HG02973 (cell line): ENCODE measurements around the gene FTCD.
"Not testable (repeated sequence)": the region's sequence is repeated elsewhere in the genome, so short reads cannot be mapped to it uniquely, and the experiment has no call there.

Experiments used
- ATAC-seq: cut with Tn5 transposase; IDR thresholded peaks from one replicate; pipeline ENCODE4 v1.9.1; 2021; ENCODE audit warnings: moderate library complexity; ENCODE audit not compliant: unreplicated experiment

Gene FTCD

GRCh38 chr21:46171996-46172862, 16.9 kb upstream of the FTCD start:
- ATAC-seq = no peak

- ATAC-seq = no peak
Observed at GRCh38 chr21:46171585-46171984, 16.2 kb upstream of the FTCD start.

DNA sequence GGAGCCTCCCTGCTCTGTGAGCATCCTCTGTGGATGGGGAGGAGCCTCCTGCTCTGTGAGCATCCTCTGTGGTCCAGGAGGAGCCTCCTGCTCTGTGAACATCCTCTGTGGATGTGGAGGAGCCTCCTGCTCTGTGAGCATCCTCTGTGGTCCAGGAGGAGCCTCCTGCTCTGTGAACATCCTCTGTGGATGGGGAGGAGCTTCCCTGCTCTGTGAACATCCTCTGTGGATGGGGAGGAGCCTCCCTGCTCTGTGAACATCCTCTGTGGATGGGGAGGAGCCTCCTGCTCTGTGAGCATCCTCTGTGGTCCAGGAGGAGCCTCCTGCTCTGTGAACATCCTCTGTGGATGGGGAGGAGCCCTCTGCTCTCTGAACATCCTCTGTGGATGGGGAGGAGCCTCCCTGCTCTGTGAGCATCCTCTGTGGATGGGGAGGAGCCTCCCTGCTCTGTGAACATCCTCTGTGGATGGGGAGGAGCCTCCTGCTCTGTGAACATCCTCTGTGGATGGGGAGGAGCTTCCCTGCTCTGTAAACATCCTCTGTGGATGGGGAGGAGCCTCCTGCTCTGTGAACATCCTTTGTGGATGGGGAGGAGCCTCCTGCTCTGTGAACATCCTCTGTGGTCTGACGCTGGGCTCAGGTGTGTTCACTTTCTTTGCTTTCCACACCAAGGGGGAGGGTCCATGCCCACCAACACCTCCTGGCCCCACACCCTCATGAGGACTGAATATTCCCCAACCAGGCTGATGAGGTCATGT, 15.2 kb upstream of the FTCD start:
- ATAC-seq = not testable (repeated sequence)

- no peak for ATAC-seq
Observed at GRCh38 chr21:46168659-46169386, 13.4 kb upstream of the FTCD start.

GRCh38 chr21:46168238-46168637, 12.9 kb upstream of the FTCD start:
- ATAC-seq = no peak

GRCh38 chr21:46165098-46165497, 9.7 kb upstream of the FTCD start:
- ATAC-seq = no peak

GRCh38 chr21:46163380-46163779, 8.0 kb upstream of the FTCD start:
- no peak for ATAC-seq

DNA sequence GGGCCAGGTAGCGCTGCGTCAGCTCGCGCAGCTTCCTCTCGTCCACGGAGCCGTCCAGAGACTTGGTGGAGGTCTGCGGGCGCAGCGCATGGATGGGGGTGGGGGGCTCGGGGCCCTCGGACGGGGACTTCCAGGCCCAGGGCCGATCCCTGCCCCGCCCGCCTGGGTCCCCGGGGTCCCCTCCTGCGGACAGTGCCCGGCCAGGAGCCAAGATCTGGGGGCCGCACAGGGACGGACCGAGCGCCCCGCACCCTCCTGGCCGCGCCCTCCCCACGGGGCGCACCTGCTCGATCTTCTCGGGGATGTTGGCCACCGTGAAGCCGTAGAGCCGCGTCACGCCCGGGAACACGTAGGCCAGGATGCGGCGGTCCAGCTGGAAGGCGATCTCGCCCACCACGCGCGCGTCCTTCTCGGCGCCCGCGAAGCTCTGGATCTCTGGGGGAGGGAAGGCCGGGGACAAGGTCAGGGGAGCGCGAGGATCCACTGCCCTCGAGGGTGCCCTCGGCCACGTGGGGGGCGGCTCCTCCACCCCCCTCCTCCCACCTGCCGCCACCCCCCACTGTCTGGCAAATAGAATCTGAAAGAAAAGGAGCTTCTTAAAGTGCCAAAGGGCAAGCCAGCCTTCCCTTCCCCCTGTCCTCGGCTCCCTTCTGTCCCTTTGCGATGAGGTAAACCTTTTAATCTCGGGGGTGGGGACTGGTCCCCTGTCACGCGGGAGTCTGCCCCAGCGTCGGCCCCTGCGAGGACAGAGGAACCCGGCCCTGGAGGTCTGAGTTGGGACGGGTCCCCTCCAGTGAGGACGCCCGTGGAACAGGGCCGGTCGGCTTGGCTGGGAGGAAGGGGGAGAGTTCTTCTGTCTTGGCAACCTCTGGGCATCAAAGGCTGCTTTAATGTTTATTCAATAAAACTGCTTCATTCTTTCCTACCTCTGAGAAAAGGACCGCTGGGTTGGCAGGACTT, 6.5 kb upstream of the FTCD start:
- ATAC-seq = no peak

- no peak for ATAC-seq
Observed at GRCh38 chr21:46160907-46161632, 5.7 kb upstream of the FTCD start.

GRCh38 chr21:46160657-46160906, 5.2 kb upstream of the FTCD start:
- no peak for ATAC-seq

DNA sequence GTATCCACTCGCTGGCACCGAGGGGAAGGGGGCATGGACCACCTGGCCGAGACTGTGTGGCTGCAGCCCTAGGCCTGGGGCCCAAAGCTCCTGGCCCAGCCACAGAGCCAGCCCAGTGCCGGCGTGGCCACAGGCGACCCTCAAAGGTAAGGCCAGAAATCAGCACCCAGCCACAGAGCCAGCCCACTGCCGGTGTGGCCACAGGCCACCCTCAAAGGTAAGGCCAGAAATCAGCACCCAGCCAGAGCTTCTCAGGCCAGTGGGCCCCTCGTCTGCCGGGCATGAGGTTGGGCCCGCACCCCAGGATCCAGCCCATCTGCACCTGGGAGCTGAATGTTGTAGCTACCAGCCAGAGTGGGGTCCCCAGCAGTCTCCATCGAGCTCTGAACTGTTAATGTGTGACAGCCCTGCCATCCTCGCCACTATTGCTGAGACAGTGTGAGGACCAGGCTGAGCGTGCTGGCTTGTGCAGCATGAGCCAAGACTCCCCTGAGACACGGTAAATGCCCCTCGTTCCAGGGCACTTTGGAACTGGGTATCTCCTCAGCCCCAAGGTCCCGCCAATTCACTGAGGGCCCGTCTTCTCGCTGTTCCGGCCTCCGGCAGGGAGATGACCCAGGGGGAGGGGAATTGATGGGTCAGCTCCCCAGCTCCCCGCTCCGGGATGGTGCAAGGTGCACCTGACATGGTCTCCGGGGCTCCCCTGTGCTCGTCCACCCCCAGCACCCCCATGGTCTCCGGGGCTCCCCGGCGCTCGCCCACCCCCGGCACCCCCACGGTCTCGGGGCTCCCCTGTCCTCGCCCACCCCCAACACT, 4.7 kb upstream of the FTCD start:
- no peak for ATAC-seq

GRCh38 chr21:46159390-46159789, 4.0 kb upstream of the FTCD start:
- no peak for ATAC-seq

GRCh38 chr21:46158666-46159300, 3.4 kb upstream of the FTCD start:
- no peak for ATAC-seq

DNA sequence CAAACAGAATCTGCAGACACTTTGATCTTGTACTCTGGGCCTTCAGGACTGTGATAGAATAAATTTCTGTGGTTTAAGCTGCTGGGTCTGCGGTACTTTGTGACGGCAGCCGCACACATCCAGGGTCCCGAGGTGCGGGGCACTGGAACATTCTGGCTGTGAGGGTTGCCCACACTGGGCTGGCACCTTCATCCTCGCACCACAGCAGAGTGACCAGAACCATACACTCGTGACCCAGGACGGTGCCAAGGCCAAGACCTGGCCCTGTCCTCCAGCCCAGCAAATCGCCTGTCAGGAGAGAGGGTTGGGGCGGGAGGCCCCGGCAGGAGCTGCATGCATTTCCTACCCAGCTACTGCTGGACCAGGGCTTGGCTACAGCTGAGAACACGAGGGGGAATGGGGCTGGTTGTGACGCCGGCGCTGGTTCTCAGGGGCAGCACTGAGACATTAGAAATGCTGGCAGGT, 2.6 kb upstream of the FTCD start:
- ATAC-seq = no peak

- ATAC-seq = no peak
Observed at GRCh38 chr21:46157396-46157986, 2.1 kb upstream of the FTCD start.

- no peak for ATAC-seq
Observed at GRCh38 chr21:46156678-46157077, 1.3 kb upstream of the FTCD start.

GRCh38 chr21:46156378-46156645, 933 bp upstream of the FTCD start:
- ATAC-seq = no peak

DNA sequence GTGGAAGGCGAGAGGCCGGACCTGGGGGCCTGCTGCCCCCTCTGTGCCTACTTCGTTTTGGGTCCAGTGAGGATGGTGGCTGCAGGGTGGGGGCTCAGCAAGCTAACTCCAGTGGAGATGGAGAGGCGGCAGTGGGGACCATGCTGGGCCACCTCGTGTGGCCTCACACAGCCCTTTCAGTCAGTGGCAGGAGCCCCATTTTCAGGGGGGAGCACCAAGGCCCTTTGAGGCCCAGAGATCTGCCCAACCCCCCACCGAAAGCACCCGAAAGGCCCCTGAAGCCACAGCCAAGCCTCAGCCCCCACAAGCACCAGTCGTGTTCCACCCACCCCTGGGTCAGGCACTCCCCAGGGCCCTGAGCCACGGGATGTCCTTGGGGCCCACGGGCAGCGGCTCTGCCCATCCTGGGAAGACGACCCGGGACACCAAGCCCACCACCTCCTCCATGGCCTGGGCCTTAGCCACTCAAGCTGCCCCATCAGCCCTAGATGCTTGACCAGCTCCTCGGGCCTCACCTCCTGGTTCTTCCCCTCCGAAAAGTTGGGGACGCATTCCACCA, 345 bp downstream of the FTCD start:
- no peak for ATAC-seq
